Chondrocyte (in vitro differentiated cells): ENCODE measurements around the gene FERD3L. TPM values are rescaled to one million over a fixed set of nuclear protein-coding genes. Genes with fewer than 3 reads are reported as not detected.

Experiments
- DNase-seq: peaks from one replicate; pipeline ENCODE4 v3.0.0; 2021; ENCODE audit warnings: mixed read lengths, low spot score
- H3K27ac Mint-ChIP-seq: one replicate; pipeline ENCODE4 v1.8.0; 2021; ENCODE audit warnings: mild to moderate bottlenecking, moderate library complexity, mixed read lengths; ENCODE audit not compliant: unreplicated experiment
- H3K27me3 Mint-ChIP-seq: 2 replicates; pipeline ENCODE4 v1.8.0; 2021; ENCODE audit warnings: low read depth, mixed read lengths
- H3K36me3 Mint-ChIP-seq: 2 replicates; pipeline ENCODE4 v1.8.0; 2021; ENCODE audit warnings: low read depth, mixed read lengths
- H3K4me1 Mint-ChIP-seq: 2 replicates; pipeline ENCODE4 v1.8.0; 2021; ENCODE audit warnings: low read depth, mild to moderate bottlenecking, mixed read lengths
- H3K4me3 Mint-ChIP-seq: one replicate; pipeline ENCODE4 v1.8.0; 2021; ENCODE audit warnings: mild to moderate bottlenecking, moderate library complexity, mixed read lengths; ENCODE audit not compliant: unreplicated experiment
- H3K9me3 Mint-ChIP-seq: 2 replicates; pipeline ENCODE4 v1.8.0; 2021; ENCODE audit warnings: low read depth, mixed read lengths
- CTCF ChIP-seq: fragments of 200-600 bp; sonication (generic); IDR thresholded peaks from 2 replicates; pipeline ENCODE4 v1.5.0; 2021; ENCODE audit warnings: antibody characterized with exemption, mild to moderate bottlenecking, moderate library complexity
- total RNA-seq: library from RNA; stranded (reverse); gene quantifications from 3 replicates; pipeline ENCODE4 v1.2.1, GENCODE V29; 2021

FERD3L gene
- total RNA-seq, 1 donor from 2014 or later, result not detected

GRCh38 chr7:19099194-19099593, 46.0 kb downstream of the FERD3L start:
- Mint-ChIP-seq H3K27ac (no peak overlapping the region), H3K4me1 (peaks cover 7% of the 10 kb centered on the region), H3K4me3 (no peak overlapping the region), H3K27me3 (no peaks in the 10 kb centered on the region), H3K9me3 (no peaks in the 10 kb centered on the region), H3K36me3 (no peaks in the 10 kb centered on the region)
- no peak for DNase-seq
- no peak for TF ChIP-seq CTCF

- Mint-ChIP-seq H3K36me3 (no peaks in the 10 kb centered on the region), H3K4me1 (peaks cover 10% of the 10 kb centered on the region)
- TF ChIP-seq CTCF, result no peak
These were observed 46.7 kb downstream of the FERD3L start for GRCh38 chr7:19098510-19098909.

GRCh38 chr7:19097165-19098055, 47.8 kb downstream of the FERD3L start:
- Mint-ChIP-seq H3K36me3 (no peaks in the 10 kb centered on the region), H3K27ac (no peak overlapping the region), H3K27me3 (no peaks in the 10 kb centered on the region), H3K4me3 (no peak overlapping the region), H3K9me3 (no peaks in the 10 kb centered on the region), H3K4me1 (peaks cover 10% of the 10 kb centered on the region)
- TF ChIP-seq CTCF, result no peak
- no peak for DNase-seq

More at GRCh38 chr7:19098510-19098909, 46.7 kb downstream of the FERD3L start:
- H3K9me3 Mint-ChIP-seq, result no peaks in the 10 kb centered on the region
- no peak for DNase-seq
- no peaks in the 10 kb centered on the region for H3K27me3 Mint-ChIP-seq
- H3K4me3 Mint-ChIP-seq, result no peak overlapping the region
- H3K27ac Mint-ChIP-seq, result no peak overlapping the region

- Mint-ChIP-seq H3K4me3 (no peak overlapping the region), H3K9me3 (no peaks in the 10 kb centered on the region), H3K36me3 (no peaks in the 10 kb centered on the region), H3K27ac (no peak overlapping the region), H3K4me1 (peaks cover 7% of the 10 kb centered on the region), H3K27me3 (no peaks in the 10 kb centered on the region)
- no peak for DNase-seq
- TF ChIP-seq CTCF, result no peak
These were observed 49.8 kb downstream of the FERD3L start for GRCh38 chr7:19095353-19095860.

Other genes starting within 250 kb of the FERD3L start
- gene TWIST1, start 27.8 kb downstream of the FERD3L start, total RNA-seq, result 26.5 to 31.8 TPM (median 26.9 TPM) in 3 replicates